NCI-H2029 treated with DMSO at 0.1 percent for 48 hours (cell line): ENCODE data around the gene AEBP2.

Source experiments
- DNase-seq: peaks from one replicate; lab custom pipeline; 2025; lab: John Stamatoyannopoulos, UW

The AEBP2 gene

GRCh38 chr12:19553175-19553574 lies 113.9 kb downstream of the AEBP2 start:
- no peak for DNase-seq

GRCh38 chr12:19561411-19561961 lies 122.2 kb downstream of the AEBP2 start:
- DNase-seq, result no peak
